HG03280 (cell line): ENCODE measurements around the gene KIF26B.
"Not testable (repeated sequence)": the region's sequence is repeated elsewhere in the genome, so short reads cannot be mapped to it uniquely, and the experiment has no call there.

Experiments used
- ATAC-seq: cut with Tn5 transposase; IDR thresholded peaks from one replicate; pipeline ENCODE4 v1.9.1; 2021; ENCODE audit warnings: mild to moderate bottlenecking, moderate library complexity; ENCODE audit not compliant: unreplicated experiment

Gene KIF26B

GRCh38 chr1:245663373-245663772 lies 508.6 kb downstream of the KIF26B start:
- no peak for ATAC-seq

- ATAC-seq, result no peak
Measured at GRCh38 chr1:245663841-245664240, 509.1 kb downstream of the KIF26B start.

GRCh38 chr1:245666412-245666811 lies 511.6 kb downstream of the KIF26B start:
- no peak for ATAC-seq

DNA sequence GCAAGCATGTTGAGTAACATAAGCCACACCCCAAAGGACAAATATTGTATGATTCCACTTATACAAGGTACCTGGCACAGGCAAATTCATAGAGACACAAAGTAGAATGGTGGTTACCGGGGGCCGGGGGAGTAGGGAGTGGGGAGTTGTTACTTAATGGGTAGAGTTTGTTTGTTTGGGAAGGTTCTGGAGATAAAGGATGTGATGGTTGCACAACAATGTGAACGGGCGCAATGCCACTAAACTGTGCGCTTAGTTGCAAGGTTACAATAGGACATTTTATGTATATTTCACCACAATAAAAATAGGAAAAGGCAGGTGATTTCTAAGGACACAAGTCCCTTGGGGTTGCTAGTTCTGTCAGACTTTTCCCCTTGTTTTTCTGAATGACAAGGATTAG lies 516.6 kb downstream of the KIF26B start:
- ATAC-seq, result no peak

DNA sequence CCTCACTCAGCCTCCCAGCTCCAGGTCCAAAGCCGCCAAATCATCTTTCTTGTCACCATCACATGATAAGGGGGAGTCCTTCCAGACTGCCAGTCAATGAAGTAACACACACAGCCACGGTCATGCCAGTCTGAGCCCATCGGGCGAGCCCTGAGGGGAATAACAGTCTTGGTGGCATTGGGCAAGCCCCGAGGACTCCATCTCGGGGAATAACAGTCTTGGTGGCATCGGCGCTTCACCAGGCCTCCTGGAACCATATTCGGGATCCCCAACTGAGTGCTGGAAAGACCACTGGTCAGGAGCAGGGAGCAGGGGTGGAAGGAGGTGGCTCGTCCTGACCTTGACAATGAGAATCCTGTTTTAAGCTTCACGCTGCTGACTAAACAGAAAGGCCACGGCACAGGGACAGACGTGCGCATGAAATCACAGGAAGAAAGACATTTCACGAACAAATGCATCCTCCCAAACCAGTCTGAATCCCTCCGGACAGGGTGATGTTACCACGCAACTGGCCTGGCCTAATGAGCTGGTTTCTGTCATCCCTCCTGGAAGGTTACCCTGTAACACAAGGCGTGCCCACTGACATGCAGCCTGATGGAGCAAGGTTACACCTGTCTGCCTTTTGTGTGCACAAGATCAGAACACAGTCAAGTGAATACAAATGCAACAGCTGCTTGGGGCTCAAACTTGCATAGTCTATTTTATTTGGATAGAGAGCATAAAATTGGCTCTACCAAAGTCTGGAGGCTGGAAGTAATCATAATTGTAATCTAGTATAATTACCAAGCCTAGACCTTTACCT lies 517.4 kb downstream of the KIF26B start:
- no peak for ATAC-seq

DNA sequence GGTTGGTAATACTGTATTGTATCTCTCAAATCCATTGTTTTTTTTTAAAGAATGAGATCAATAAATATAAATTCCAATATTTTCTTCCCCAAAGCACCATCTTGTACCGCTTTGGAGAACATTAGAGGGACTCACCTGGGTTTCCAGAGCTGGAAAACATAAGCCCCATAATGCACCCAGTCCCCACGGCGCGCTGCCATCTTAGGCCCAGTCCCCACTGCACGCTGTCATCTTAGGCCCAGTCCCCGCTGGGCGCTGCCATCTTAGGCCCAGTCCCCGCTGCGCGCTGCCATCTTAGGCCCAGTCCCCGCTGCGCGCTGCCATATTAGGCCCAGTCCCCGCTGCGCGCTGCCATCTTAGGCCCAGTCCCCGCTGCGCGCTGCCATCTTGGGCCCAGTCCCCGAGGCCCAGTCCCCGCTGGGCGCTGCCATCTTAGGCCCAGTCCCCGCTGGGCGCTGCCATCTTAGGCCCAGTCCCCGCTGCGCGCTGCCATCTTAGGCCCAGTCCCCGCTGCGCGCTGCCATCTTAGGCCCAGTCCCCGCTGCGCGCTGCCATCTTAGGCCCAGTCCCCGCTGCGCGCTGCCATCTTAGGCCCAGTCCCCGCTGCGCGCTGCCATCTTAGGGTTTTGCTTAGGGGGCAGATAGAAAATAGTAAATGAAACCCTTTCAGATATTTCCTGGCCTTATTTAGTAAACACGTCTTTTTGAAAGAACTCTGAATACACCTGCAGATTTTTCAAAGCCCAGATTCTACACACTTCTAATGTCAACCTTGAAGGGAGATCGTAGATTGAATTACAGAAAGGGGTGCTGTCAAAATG lies 518.3 kb downstream of the KIF26B start:
- not testable (repeated sequence) for ATAC-seq

DNA sequence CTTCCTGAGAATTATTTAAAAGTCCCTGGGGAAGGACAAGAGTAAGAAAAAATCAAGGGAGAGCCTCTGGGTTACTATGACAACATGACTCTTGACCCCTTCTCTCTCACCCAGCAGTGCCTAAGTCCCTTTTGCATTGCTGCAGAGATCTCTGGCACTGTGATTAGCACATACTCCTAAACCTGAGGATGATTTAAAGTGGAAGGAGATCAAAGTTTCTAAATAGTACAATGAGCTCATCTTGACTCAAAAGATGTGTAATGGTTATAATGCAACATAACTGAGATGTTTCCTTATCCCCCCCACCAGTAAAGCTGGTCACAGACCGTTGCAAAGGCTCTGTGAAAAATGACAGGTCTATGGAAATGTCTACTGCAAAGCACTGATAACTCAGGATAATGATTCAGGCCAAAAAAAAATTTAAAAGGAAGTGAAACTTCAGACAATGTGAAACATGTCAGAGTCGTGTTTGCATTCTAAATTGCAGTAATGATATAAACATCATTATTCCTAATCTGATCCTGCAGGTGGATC lies 519.2 kb downstream of the KIF26B start:
- peak; percentile 63 for ATAC-seq

DNA sequence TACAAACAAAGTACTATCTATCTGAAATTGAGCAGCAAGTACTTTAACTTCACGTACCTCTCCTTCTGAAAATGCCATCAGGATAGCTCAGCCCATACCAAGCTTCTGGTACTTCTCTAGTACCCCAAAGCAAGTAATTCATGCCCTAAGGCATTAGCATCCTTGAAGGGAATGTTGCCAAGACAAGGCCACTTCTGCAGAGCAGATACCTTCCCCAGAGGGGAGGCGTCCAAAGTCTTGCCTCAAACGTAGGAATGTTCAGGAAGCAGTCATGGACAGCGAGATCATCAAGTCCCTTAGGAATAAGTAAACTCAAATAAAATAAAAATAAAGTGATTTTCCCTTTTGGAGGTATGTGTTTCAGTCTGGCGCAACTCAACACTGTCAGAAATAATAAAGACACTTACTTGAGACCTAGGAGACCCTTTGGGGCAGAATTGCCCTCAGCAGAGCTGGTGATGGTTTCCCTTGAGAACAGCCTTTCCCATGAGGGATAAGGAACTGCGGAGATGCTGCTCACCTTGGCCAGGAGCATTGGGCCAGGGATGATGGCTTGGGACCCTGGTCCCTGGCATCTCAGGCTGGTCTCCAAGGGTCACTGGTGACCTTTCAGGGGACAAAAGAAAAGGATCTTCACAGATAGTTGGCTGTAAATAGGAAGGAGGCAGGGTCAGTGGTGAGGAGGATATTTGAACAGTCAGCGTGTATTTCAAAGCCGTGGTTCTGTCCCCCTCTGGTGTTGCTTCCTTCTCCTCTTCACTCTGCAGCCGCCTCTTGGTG lies 522.9 kb downstream of the KIF26B start:
- ATAC-seq, result no peak

- ATAC-seq, result no peak
Measured at GRCh38 chr1:245678860-245679411, 524.2 kb downstream of the KIF26B start.

DNA sequence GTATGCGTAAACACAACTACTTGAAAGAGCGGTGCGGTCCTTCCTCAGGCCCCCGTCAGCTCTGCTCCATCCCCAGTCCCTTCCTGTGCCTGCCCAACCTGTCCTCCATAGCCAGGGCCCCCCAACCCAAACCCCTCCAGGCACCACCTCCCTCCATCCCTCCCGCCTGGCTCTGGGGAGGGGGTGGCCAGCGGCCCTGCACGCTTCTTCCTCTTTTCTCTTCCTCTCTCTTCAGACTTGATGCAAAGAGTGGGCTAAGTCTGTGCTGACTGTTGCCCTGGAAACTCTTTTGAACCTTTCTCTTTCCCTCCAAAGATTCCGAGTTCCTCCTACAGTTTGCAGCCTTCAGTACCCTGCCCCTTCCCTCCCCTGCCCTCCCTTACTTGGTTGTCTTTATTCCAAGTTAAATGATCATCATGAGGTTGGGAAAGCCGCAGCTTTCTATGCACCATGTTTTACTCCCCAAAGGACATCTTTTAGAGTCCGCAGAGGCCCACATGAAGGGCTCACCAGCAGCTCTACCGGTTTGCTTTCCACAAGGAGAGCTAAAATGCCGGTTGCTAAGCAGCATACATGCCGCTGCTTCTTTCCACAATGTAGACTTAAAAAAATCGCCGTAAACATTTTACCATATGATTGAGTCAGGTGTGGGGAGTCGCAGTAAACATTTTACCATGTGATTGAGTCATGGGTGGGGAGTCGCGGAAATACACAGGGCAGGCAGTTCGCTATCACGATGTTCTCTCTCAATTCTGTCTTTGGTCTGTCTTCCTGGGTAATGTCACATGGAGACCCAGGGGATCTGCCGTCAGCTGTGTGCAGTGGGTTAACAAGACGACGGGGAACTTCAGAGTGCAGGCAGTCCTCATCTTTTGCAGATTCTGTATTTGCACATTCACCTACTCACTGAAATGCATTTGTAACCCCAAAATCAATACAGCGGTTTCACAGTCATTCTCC lies 525.3 kb downstream of the KIF26B start:
- no peak for ATAC-seq

GRCh38 chr1:245682638-245683628 lies 528.1 kb downstream of the KIF26B start:
- ATAC-seq, result no peak

DNA sequence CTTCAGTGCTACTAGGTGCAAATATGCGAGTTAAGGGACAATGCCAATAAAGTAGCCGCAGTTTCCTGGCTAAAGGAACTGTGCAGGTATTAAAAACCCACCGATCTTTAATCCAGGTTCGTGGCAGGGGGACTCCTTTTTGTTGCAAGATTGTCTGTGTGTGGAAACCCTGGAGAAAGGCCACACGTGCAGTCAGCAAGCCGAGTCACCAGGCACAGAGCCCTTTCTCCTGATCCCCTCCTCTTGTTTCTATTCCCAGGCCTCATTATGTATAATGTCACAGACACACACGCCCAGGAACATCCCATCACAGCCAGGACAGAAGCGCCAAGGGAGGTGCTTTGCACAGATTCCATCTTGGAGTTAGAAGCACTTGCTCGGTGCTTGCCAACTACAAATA lies 528.9 kb downstream of the KIF26B start:
- ATAC-seq, result no peak

DNA sequence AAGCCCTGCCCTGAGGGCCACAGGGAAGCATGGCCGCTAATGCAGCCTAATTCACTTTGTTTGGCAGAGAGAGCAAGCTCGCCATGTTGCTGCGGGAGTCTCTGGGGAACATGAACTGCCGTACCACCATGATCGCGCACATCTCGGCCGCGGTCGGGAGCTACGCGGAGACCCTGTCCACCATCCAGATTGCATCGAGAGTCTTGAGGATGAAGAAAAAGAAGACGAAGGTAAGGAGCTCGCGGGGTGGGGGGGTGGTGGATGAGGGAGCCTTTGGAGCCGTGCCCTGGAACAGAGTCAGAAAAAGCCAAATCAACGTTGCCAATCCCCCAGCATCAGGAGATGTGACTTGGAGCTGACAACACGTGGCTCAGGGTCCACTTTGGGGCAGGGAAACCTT lies 529.4 kb downstream of the KIF26B start:
- no peak for ATAC-seq

DNA sequence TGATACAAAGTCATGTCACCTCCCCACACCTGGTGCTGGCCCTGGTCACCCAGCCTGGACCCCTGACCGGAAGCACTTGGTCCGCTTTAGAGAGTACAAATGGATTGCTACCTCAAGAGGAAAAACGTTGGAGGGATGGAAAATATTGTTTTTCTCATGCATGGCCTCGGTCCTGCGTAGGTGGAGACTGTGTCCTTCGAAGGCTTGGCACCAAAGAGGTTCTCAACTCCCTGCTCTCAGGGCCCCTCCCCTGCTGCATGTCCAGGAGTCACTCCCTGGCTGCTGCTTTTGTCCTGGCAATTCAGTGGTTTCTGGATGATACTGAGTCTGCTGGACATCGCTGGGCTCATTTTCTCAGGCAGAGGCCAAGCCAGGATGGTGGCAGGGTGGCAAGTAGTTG lies 529.8 kb downstream of the KIF26B start:
- no peak for ATAC-seq

GRCh38 chr1:245685111-245685810 lies 530.5 kb downstream of the KIF26B start:
- no peak for ATAC-seq

GRCh38 chr1:245686006-245686405 lies 531.2 kb downstream of the KIF26B start:
- no peak for ATAC-seq

DNA sequence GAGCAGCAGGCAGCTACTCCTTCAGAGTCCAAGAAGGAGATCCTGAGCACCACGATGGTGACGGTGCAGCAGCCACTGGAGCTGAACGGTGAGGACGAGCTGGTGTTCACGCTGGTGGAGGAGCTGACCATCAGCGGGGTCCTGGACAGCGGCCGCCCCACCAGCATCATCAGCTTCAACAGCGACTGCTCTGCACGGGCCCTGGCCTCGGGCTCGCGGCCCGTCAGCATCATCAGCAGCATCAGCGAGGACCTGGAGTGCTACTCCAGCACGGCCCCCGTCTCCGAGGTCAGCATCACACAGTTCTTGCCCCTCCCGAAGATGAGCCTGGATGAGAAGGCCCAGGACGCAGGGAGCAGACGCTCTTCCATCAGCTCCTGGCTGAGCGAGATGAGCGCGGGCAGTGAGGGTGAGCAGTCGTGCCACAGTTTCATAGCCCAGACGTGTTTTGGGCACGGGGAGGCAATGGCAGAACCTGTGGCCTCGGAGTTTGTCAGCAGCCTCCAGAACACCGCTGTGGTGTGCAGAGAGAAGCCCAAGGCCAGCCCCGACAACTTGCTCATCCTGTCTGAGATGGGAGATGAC lies 531.8 kb downstream of the KIF26B start:
- no peak for ATAC-seq
